ENCODE data around the gene DEPDC5.
"Not testable (repeated sequence)": the region's sequence is repeated elsewhere in the genome, so short reads cannot be mapped to it uniquely, and the experiment has no call there.

Gene DEPDC5

GRCh38 chr22:31736458-31736857, 17.4 kb upstream of the DEPDC5 start:
- POLR2A ChIA-PET = no interaction called here
- DNase-seq (ENCODE audit: extremely low spot score) = no peak

DNA sequence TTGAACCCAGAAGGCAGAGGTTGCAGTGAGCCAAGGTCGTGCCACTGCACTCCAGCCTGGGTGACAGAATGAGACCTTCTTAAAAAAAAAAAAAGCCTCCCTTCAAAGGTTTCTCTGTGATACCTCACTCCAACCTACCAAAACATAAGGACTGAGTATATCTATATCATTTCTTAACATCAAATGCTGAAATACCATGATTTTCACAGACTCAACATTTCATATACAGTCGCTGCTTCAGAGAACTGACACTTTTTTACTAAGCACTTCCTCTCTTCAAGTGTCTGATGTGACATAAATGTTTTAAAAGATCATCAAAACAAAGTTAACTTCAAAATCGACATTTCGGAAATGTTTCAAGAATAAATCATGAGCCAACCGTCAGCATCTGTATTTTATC, 15.9 kb upstream of the DEPDC5 start:
- no peak for DNase-seq (ENCODE audit: extremely low spot score)
- ChIA-PET POLR2A (interaction anchor here (2.2 kb wide), 1 partner anchor 15 kb away, joined by 18 read pairs; the partner anchor contains the start of gene DEPDC5), CTCF (interaction anchor here (0.6 kb wide), 1 partner anchor 264 kb away, joined by 3 read pairs; no protein-coding TSS in a partner anchor)
- TF ChIP-seq HDGF (IDR thresholded peaks at IDR 0.05; ENCODE audit: borderline replicate concordance) (no peak), CTBP1 (IDR thresholded peaks at IDR 0.05; ENCODE audit: borderline replicate concordance) (no peak), FOXK2 (IDR thresholded peaks at IDR 0.05) (no peak), TARDBP (IDR thresholded peaks at IDR 0.05) (no peak), SP1 (IDR thresholded peaks at IDR 0.05) (no peak), ARNT (IDR thresholded peaks at IDR 0.05) (no peak), LEF1 (IDR thresholded peaks at IDR 0.05; ENCODE audit: borderline replicate concordance) (no peak)

More at GRCh38 chr22:31736458-31736857, 17.4 kb upstream of the DEPDC5 start:
- TF ChIP-seq TARDBP (IDR thresholded peaks at IDR 0.05) (no peak), SUZ12 (IDR thresholded peaks at IDR 0.05) (no peak), L3MBTL2 (conservative IDR thresholded peaks at IDR 0.05) (no peak), NFRKB (IDR thresholded peaks at IDR 0.05) (no peak), SP1 (IDR thresholded peaks at IDR 0.05) (no peak), ELF4 (IDR thresholded peaks at IDR 0.05) (no peak), LEF1 (IDR thresholded peaks at IDR 0.05; ENCODE audit: borderline replicate concordance) (no peak), FOXK2 (IDR thresholded peaks at IDR 0.05) (no peak), PKNOX1 (IDR thresholded peaks at IDR 0.05) (no peak), HDGF (IDR thresholded peaks at IDR 0.05; ENCODE audit: borderline replicate concordance) (no peak)
- CTCF ChIA-PET = no interaction called here

DNA sequence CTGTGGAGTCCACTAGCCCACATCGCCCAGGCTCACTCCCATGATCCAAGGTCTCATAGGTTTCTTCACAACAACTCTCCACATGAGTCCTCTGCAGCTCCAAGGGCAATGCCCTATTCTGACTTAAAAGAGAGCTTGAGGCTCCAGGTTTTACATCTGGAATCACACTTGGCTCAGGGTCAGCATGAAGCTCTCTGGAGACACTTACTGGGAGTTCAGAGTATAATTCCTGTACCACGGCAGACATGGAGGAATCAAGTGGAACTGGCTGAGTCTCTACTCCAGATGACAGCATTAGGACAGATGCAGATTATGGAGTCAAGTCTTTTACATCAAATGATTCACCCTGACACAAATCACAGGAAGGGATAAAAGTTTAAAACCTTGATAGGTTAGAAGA, 15.3 kb upstream of the DEPDC5 start:
- ChIA-PET CTCF (interaction anchor here (1.3 kb wide), 1 partner anchor 232 kb away, joined by 3 read pairs; no protein-coding TSS in a partner anchor), POLR2A (interaction anchor here (2.2 kb wide), 1 partner anchor 14 kb away, joined by 18 read pairs; the partner anchor contains the start of gene DEPDC5)
- no peak for TF ChIP-seq HDGF (IDR thresholded peaks at IDR 0.05; ENCODE audit: borderline replicate concordance)
- TF ChIP-seq SUZ12 (IDR thresholded peaks at IDR 0.05) = no peak
- no peak for TF ChIP-seq SP1 (IDR thresholded peaks at IDR 0.05)
- TF ChIP-seq LEF1 (IDR thresholded peaks at IDR 0.05; ENCODE audit: borderline replicate concordance) = no peak
- no peak for TF ChIP-seq NFRKB (IDR thresholded peaks at IDR 0.05)
- no peak for TF ChIP-seq ZNF384 (IDR thresholded peaks at IDR 0.05)
- TF ChIP-seq PKNOX1 (IDR thresholded peaks at IDR 0.05) = no peak
- TF ChIP-seq BHLHE40 (IDR thresholded peaks at IDR 0.05; ENCODE audit: borderline replicate concordance) = no peak
- TF ChIP-seq CTBP1 (IDR thresholded peaks at IDR 0.05; ENCODE audit: borderline replicate concordance) = no peak
- no peak for TF ChIP-seq FOXM1 (IDR thresholded peaks at IDR 0.05; ENCODE audit: borderline replicate concordance)
- no peak for TF ChIP-seq TARDBP (IDR thresholded peaks at IDR 0.05)
- TF ChIP-seq FOXA1 (IDR thresholded peaks at IDR 0.05) = no peak
- TF ChIP-seq ARNT (IDR thresholded peaks at IDR 0.05) = no peak
- no peak for TF ChIP-seq L3MBTL2 (conservative IDR thresholded peaks at IDR 0.05)
- TF ChIP-seq ELF4 (IDR thresholded peaks at IDR 0.05) = no peak
- TF ChIP-seq FOXK2 (IDR thresholded peaks at IDR 0.05) = no peak
- no peak for DNase-seq (ENCODE audit: extremely low spot score)

DNA sequence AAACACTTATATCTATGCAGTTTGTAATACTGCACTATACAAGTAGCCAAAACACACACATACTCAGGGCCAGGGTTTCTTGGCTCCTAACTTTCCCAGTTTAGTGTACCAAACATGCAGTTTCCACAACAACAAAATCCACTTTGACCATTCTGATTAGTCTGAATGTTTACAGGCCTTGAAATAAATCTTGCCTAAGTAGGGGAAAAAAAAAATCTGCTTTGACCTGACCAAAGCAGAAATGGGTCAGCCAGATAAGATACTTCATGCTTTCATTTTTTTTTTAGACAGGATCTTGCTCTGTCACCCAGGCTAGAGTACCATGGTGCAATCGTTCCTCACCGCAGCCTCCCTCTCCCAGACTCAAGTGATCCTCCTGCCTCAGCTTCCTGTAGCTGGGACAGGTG, 14.0 kb upstream of the DEPDC5 start:
- TF ChIP-seq SUZ12 (IDR thresholded peaks at IDR 0.05) = no peak
- no peak for TF ChIP-seq TARDBP (IDR thresholded peaks at IDR 0.05)
- no peak for TF ChIP-seq PKNOX1 (IDR thresholded peaks at IDR 0.05)
- no peak for TF ChIP-seq SP1 (IDR thresholded peaks at IDR 0.05)
- TF ChIP-seq CTBP1 (IDR thresholded peaks at IDR 0.05; ENCODE audit: borderline replicate concordance) = no peak
- TF ChIP-seq ARNT (IDR thresholded peaks at IDR 0.05) = no peak
- no peak for TF ChIP-seq NFRKB (IDR thresholded peaks at IDR 0.05)
- no peak for TF ChIP-seq FOXK2 (IDR thresholded peaks at IDR 0.05)
- no peak for TF ChIP-seq FOXA1 (IDR thresholded peaks at IDR 0.05)
- TF ChIP-seq HDGF (IDR thresholded peaks at IDR 0.05; ENCODE audit: borderline replicate concordance) = no peak
- no peak for TF ChIP-seq LEF1 (IDR thresholded peaks at IDR 0.05; ENCODE audit: borderline replicate concordance)
- TF ChIP-seq FOXM1 (IDR thresholded peaks at IDR 0.05; ENCODE audit: borderline replicate concordance) = no peak
- TF ChIP-seq L3MBTL2 (conservative IDR thresholded peaks at IDR 0.05) = no peak
- TF ChIP-seq BHLHE40 (IDR thresholded peaks at IDR 0.05; ENCODE audit: borderline replicate concordance) = no peak
- TF ChIP-seq ZNF384 (IDR thresholded peaks at IDR 0.05) = no peak
- TF ChIP-seq ELF4 (IDR thresholded peaks at IDR 0.05) = no peak
- ChIA-PET CTCF (interaction anchor here (0.8 to 1.3 kb wide), 2 partner anchors 10 to 231 kb away, joined by 3 read pairs; no protein-coding TSS in a partner anchor), POLR2A (interaction anchor here (0.8 to 2.2 kb wide), 2 partner anchors 13 to 78 kb away, joined by 4 to 18 read pairs; partner anchors contain the start of genes DEPDC5 and PISD)
- no peak for DNase-seq (ENCODE audit: extremely low spot score)

GRCh38 chr22:31740314-31740713, 13.5 kb upstream of the DEPDC5 start:
- DNase-seq (ENCODE audit: extremely low spot score); CTCF ChIA-PET: not testable (repeated sequence)
- POLR2A ChIA-PET = interaction anchor here (2.2 kb wide), 1 partner anchor 13 kb away, joined by 18 read pairs; the partner anchor contains the start of gene DEPDC5

GRCh38 chr22:31742115-31742514, 11.7 kb upstream of the DEPDC5 start:
- POLR2A ChIA-PET = no interaction called here
- CTCF ChIA-PET = no interaction called here
- no peak for DNase-seq (ENCODE audit: extremely low spot score)
- TF ChIP-seq ZNF384 (IDR thresholded peaks at IDR 0.05) = no peak
- no peak for TF ChIP-seq PKNOX1 (IDR thresholded peaks at IDR 0.05)

Measured in HEK293T (cell line).